Astrocyte of the cerebellum (primary cell): Measurements from ENCODE around the gene MYO7B.

ENCODE experiments used
- DNase-seq: peaks from one replicate; pipeline ENCODE4 v3.0.0-alpha.2; 2011; ENCODE audit warnings: low read depth
- H3K4me3 ChIP-seq: 2 replicates; pipeline ENCODE4 v1.5.1; 2011; ENCODE audit warnings: mild to moderate bottlenecking, low read depth, low read length, moderate library complexity
- CTCF ChIP-seq: IDR thresholded peaks from 2 replicates; pipeline ENCODE4 v1.5.1; 2012; ENCODE audit warnings: low read length, low read depth, moderate library complexity, mild to moderate bottlenecking; ENCODE audit errors: missing control alignments
- in situ Hi-C: cut with HindIII; loops from 2 replicates; pipeline ENCODE4 v1.10.0; 2017; ENCODE audit warnings: low sequenced_read_pairs

Gene MYO7B

DNA sequence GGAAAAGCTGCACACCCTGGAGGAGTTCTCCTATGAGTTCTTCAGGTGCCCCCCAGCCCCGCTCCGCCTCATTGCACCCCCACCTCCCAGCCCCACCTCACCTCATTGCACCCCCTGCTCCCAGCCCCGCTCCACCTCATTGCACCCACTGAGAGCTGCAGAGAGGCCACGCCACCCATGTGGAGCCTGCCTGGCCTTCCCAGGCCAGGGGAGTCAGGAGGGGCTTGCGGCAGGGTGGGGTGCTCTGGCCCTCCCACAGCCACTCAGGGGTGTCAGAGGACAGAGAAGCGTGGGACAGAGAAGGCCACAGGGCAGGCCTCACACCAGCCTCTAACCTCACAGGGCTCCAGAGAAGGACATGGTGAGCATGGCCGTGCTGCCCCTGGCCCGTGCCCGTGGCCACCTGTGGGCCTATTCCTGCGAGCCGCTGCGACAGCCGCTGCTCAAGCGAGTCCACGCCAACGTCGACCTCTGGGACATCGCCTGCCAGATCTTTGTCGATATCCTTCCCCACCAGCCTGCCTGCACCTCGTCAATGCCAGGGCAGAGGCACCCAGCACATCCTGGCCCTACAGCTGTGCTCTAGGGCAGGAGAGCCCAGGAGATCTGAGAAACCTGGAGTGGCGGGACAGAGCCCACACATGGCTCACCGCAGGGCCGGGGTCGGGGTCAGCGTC is 95.5 kb downstream of the MYO7B start:
- no peak overlapping the region for H3K4me3 ChIP-seq
- DNase-seq: no peak
- in situ Hi-C loops: no loop called here
- no peak for TF ChIP-seq CTCF

- no peak overlapping the region for H3K4me3 ChIP-seq
- DNase-seq: no peak
- no peak for TF ChIP-seq CTCF
- in situ Hi-C loops: no loop called here
Measured at GRCh38 chr2:127631541-127631996, 96.1 kb downstream of the MYO7B start.

DNA sequence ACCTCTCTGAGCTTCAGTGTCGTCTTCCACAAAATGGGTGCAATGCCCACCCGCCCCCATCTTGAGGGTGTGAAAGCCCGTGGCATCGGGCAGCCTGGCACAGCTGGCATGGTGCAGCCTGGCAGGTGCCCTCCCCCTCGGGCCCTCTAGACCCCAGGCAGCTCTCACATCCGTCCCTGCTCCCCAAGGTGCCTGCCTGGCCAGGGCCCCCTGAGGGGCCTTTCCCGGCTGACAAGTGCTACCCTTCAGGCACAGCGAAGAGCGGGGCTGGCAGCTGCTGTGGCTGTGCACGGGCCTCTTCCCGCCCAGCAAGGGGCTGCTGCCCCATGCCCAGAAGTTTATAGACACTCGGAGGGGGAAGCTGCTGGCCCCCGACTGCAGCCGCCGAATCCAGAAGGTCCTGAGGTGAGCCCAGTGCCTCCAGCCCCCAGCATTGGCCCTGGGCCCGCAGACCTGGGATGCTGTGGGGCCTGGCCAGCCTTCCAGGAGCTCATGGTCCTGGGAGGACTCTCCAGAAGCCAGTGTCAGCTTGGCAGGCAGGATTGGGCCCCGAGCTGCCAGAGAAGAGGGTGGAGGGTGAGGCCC is 96.6 kb downstream of the MYO7B start:
- in situ Hi-C loops: no loop called here
- TF ChIP-seq CTCF: no peak
- no peak overlapping the region for H3K4me3 ChIP-seq
- DNase-seq: no peak

GRCh38 chr2:127632592-127633489 is 97.4 kb downstream of the MYO7B start:
- H3K4me3 ChIP-seq: no peak overlapping the region
- in situ Hi-C loops: no loop called here
- TF ChIP-seq CTCF: no peak
- DNase-seq: no peak

- no peak for DNase-seq
- in situ Hi-C loops: no loop called here
- no peak overlapping the region for H3K4me3 ChIP-seq
- no peak for TF ChIP-seq CTCF
Measured at GRCh38 chr2:127633556-127634065, 98.1 kb downstream of the MYO7B start.

- no peak for DNase-seq
- H3K4me3 ChIP-seq: no peak overlapping the region
- in situ Hi-C loops: no loop called here
- no peak for TF ChIP-seq CTCF
Measured at GRCh38 chr2:127634066-127634617, 98.7 kb downstream of the MYO7B start.
